Adrenal gland (tissue), 12 donors: Measurements from ENCODE around the gene UBA5. TPM values are rescaled to one million over a fixed set of nuclear protein-coding genes. Genes with fewer than 3 reads are reported as not detected.

Experiments used
- DNase-seq, 7 donors: peaks; one replicate each; pipeline ENCODE4 v3.0.0-alpha.2; 2019 to 2020
- H3K27ac ChIP-seq, 5 donors: fragments of 200-600 bp; sonication (generic) in 4 of 5; 1 replicate in 3 of 5; 2 replicates in 2 of 5; pipeline versions ENCODE4 v1.5.1 to v1.8.0; 2016 to 2020; ENCODE audit warnings: mild to moderate bottlenecking in 1 of 5
- H3K27me3 ChIP-seq: fragments of 200-600 bp; 2 replicates; pipeline ENCODE4 v1.8.0; 2021
- H3K36me3 ChIP-seq, 2 donors: fragments of 200-600 bp; replicated peaks in 1 of 2; 1 replicate in 1 of 2; 2 replicates in 1 of 2; pipeline versions ENCODE4 v1.5.1 to v1.8.0; 2018 to 2022
- H3K4me1 ChIP-seq, 2 donors: fragments of 200-600 bp; replicated peaks in 1 of 2; 1 replicate in 1 of 2; 2 replicates in 1 of 2; pipeline versions ENCODE4 v1.5.1 to v1.8.0; 2018 to 2021
- H3K4me3 ChIP-seq, 4 donors: fragments of 200-600 bp; sonication (generic) in 3 of 4; one replicate each; pipeline ENCODE4 v1.5.1; 2016 to 2018
- H3K9me3 ChIP-seq, 3 donors: fragments of 200-600 bp; sonication (generic) in 1 of 3; replicated peaks in 1 of 3; 1 replicate in 2 of 3; 2 replicates in 1 of 3; pipeline versions ENCODE4 v1.5.1 to v1.8.0; 2016 to 2021
- POLR2A ChIP-seq, 2 donors: fragments of 450-650 bp; IDR thresholded peaks; one replicate each; pipeline ENCODE4 v1.6.1; 2017; ENCODE audit warnings: antibody characterized with exemption in 2 of 2, mild to moderate bottlenecking in 2 of 2, moderate library complexity in 1 of 2
- WGBS, 4 donors: extraction: QIAGEN DNeasy Blood & Tissue Kit in 2 of 4; methylation state at CpG; one replicate each; pipeline versions ENCODE4 v1.1.5 to v1.1.7; 2013 to 2017; 5-methylcytosine and 5-hydroxymethylcytosine counted together
- intact Hi-C, 2 donors: fragments of 100-400 bp; cut with DNase I; formaldehyde crosslinking; loops; one replicate each; pipeline versions ENCODE4 v1.14.1 to v1.15.0; 2022 to 2023
- polyA plus RNA-seq, 3 donors: library from polyadenylated mRNA; stranded (reverse); fragments of 200-250 nt in 2 of 3; fragments of 350-450 nt in 1 of 3; fragmentation: Illumina TruSeq in 1 of 3; extraction: RNeasy Lipid Tissue Mini Kit (QIAGEN cat#74804) in 1 of 3; gene quantifications; one replicate each; pipeline ENCODE4 v1.2.3, GENCODE V29; 2013 to 2014
- total RNA-seq, 9 donors: library from RNA; depleted of rRNA in 4 of 9; stranded (reverse); fragments of >200 nt in 4 of 9; fragments of 120-200 nt in 1 of 9; fragmentation: NEBNext Ultra II Directional in 1 of 9; extraction: Animal tissue kit (Norgen Biotek cat#: 25700) in 1 of 9; gene quantifications; one replicate each; pipeline versions ENCODE4 v1.1.0 to v1.2.4, GENCODE V29; 2013 to 2023
- TF ChIP-seq, protein P1 (sequence below), 6 experiments: fragments of 450-650 bp in 4 of 6; fragments of 200-600 bp in 2 of 6; sonication (generic) in 1 of 6; IDR thresholded peaks; 1 replicate in 5 of 6; 2 replicates in 1 of 6; pipeline versions ENCODE4 v1.5.1 to v1.8.0; 2016 to 2021; ENCODE audit warnings: antibody characterized with exemption in 6 of 6, mild to moderate bottlenecking in 2 of 6, moderate library complexity in 1 of 6
- donor health status: healthy with polysubstance abuse.
- donor health status: Bipolar disorder and iron deficiency.
- donor health status: DM: yes; HTN: yes; CAD: no.
- donor health status: DM: no; HTN: no; CAD: no.
- donor health status: DM: no; HTN: no; CAD: no.
- donor health status: DM: yes; HTN: yes; CAD: no.

UBA5 gene
- total and polyA plus RNA-seq, 12 donors: 35.6 to 134 (median 64.1) TPM

DNA sequence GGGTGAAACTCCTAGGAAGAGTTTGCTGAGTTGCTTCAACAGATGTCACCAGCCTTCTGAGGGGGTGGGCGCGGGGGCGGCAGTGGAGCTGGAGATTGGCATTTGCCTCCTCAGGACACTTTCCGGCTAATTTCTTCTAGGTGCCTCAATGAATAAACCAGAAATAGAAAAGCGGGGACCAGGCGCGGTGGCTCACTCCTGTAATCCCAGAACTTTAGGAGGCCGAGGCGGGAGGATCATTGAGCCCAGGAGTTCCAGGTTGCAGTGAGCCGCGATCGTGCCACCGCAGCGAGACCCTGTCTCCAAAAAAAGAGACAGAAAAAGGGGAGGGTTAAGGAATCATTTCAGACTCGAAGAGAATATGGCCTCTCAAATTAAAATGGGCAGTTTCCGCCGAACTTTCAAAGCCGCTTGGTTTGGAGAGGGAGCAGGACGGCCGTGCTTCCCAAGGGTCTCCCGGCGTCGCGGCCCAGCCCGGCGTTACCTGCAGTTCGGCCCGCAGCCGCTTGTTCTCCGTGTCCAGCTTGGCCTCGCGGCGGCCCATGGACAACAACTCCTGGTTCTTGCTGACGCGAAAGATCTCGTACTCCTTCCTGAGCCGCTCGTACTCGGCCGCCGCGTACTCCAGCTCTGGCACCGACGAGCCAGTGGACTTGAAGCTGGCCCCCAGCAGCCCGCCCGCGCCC is 61.5 kb downstream of the UBA5 start:
- H3K36me3 ChIP-seq: peaks cover 0 to 21% of the 10 kb centered on the region in 2 donors
- no peaks in the 10 kb centered on the region for H3K9me3 ChIP-seq
- peaks cover 10 to 42% of the 10 kb centered on the region in 2 donors for H3K4me1 ChIP-seq
- TF ChIP-seq POLR2A (IDR thresholded peaks at IDR 0.05): no peak
- TF ChIP-seq, protein P1, sequence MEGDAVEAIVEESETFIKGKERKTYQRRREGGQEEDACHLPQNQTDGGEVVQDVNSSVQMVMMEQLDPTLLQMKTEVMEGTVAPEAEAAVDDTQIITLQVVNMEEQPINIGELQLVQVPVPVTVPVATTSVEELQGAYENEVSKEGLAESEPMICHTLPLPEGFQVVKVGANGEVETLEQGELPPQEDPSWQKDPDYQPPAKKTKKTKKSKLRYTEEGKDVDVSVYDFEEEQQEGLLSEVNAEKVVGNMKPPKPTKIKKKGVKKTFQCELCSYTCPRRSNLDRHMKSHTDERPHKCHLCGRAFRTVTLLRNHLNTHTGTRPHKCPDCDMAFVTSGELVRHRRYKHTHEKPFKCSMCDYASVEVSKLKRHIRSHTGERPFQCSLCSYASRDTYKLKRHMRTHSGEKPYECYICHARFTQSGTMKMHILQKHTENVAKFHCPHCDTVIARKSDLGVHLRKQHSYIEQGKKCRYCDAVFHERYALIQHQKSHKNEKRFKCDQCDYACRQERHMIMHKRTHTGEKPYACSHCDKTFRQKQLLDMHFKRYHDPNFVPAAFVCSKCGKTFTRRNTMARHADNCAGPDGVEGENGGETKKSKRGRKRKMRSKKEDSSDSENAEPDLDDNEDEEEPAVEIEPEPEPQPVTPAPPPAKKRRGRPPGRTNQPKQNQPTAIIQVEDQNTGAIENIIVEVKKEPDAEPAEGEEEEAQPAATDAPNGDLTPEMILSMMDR (IDR thresholded peaks at IDR 0.05): peak; percentile 11 to 63 (median 56)
- H3K27me3 ChIP-seq: no peaks in the 10 kb centered on the region
- peak overlapping the region; percentile 40 to 100 (median 98) for H3K27ac ChIP-seq
- peak; percentile 77 to 88 (median 83) for DNase-seq
- intact Hi-C loops: no loop called here
- WGBS, 4 donors: 2 to 7% (median 3%) methylated on average over 24 to 47 of the region's 47 CpGs
- peak overlapping the region; percentile 5 to 96 (median 66) for H3K4me3 ChIP-seq

DNA sequence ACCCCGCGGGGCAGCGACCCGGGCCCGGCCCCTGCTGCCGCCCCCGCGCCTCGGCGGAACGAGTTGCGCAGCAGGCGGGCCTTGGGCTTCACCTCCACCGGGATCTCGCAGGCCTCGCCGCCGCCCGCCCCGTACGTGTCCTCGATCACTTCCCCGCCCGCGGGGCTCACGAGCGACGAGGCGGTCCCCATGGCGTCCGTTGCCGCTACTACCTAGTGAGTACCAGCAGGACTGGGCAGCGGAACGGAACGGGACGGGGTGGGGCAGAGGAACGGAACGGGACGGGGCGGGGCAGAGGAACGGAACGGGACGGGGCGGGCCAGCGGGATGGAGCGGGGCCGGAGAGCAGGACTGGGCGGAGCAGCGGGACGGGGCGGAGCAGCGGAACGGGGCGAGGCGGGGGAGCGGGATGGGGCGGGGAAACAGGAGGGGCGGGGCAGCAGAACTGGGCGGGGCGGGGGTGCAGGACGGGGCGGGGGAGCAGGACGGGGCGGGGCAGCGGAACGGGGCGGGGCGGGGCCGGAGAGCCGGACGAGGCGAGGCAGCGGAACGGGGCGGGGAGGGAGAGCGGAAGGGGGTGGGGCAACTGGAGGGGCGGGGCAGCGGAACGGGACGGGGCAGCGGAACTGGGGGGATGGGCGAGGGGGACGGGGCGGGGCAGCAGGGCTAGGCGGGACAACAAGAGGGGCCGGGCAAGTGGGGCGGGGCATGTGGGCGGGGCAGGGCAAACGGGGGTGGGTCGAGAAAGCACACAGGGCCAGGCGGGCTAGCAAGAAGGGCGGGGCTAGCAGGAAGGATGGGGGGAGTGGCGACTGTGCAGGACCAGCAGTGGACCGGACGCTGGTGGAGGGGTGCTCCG is 62.3 kb downstream of the UBA5 start, which contains the start of gene NPHP3:
NPHP3 (minus strand) TSS at position 245 of the 859 bp plus-strand sequence; CDS start at position 191, 54 bp downstream.
- peak; percentile 57 to 89 for TF ChIP-seq POLR2A (IDR thresholded peaks at IDR 0.05)
- TF ChIP-seq, protein P1 (IDR thresholded peaks at IDR 0.05): peak in 1 of 6 experiments; percentile 1
- H3K27ac ChIP-seq: peak within 1 kb of the TSS; percentile 66 to 100 (median 98)
- DNase-seq: peak; percentile 98 to 100 (median 99)
- H3K4me1 ChIP-seq: peaks cover 10 to 42% of the 10 kb centered on the region in 2 donors
- no peaks in the 10 kb centered on the region for H3K9me3 ChIP-seq
- H3K36me3 ChIP-seq: peaks cover 0 to 16% of the 10 kb centered on the region in 2 donors
- H3K4me3 ChIP-seq: peak within 1 kb of the TSS; percentile 10 to 96 (median 66)
- no peaks in the 10 kb centered on the region for H3K27me3 ChIP-seq
- WGBS, 4 donors: 0 to 2% (median 2%) methylated on average over 23 to 96 of the region's 96 CpGs
- intact Hi-C loops: no loop called here

GRCh38 chr3:132723024-132723950 is 63.2 kb downstream of the UBA5 start:
- 9 to 27% (median 10%) methylated on average over 6 to 19 of the region's 19 CpGs for WGBS, 4 donors
- H3K36me3 ChIP-seq: peaks cover 0 to 7% of the 10 kb centered on the region in 2 donors
- intact Hi-C loops: no loop called here
- peaks cover 10 to 39% of the 10 kb centered on the region in 2 donors for H3K4me1 ChIP-seq
- no peaks in the 10 kb centered on the region for H3K27me3 ChIP-seq
- TF ChIP-seq, protein P1 (IDR thresholded peaks at IDR 0.05): peak in 1 of 6 experiments; percentile 32
- TF ChIP-seq POLR2A (IDR thresholded peaks at IDR 0.05): peak in 1 of 2 donors; percentile 86
- no peaks in the 10 kb centered on the region for H3K9me3 ChIP-seq
- no peak for DNase-seq
- H3K4me3 ChIP-seq: peak overlapping the region in 3 of 4 donors; percentile 10 to 66 (median 63)
- peak overlapping the region; percentile 66 to 95 (median 82) for H3K27ac ChIP-seq
